Measurements from ENCODE around the gene ZDHHC3. TPM values are rescaled to one million over a fixed set of nuclear protein-coding genes. Genes with fewer than 3 reads are reported as not detected.

The ZDHHC3 gene
- total and polyA plus RNA-seq, 4 donors = 15.4 to 43.0 (median 24.4) TPM

- H3K36me3 ChIP-seq (ENCODE audit: control insufficient read depth in 4 of 4, insufficient read depth in 3 of 4, low read depth in 1 of 4, low read length in 3 of 4) = no peaks in the 10 kb centered on the region
- H3K27ac ChIP-seq (ENCODE audit: low read depth in 1 of 2, low read length in 2 of 2) = no peak overlapping the region
- H3K4me1 ChIP-seq (ENCODE audit: control insufficient read depth in 4 of 4, insufficient read depth in 4 of 4, low read length in 3 of 4) = peaks cover 3 to 13% (median 7%) of the 10 kb centered on the region in 4 donors
- WGBS = 90% methylated on average over 3 of the region's 3 CpGs
- no peaks in the 10 kb centered on the region for H3K9me3 ChIP-seq (ENCODE audit: control insufficient read depth in 4 of 4, low read length in 3 of 4)
- TF ChIP-seq ATF3 (IDR thresholded peaks at IDR 0.05) (no peak), SP1 (IDR thresholded peaks at IDR 0.05) (no peak), RXRA (IDR thresholded peaks at IDR 0.05) (no peak), ZBTB33 (IDR thresholded peaks at IDR 0.05) (no peak), EGR1 (IDR thresholded peaks at IDR 0.05; ENCODE audit: low read depth in 2 of 2) (no peak), HNF4A (conservative IDR thresholded peaks at IDR 0.05) (no peak), HNF4G (IDR thresholded peaks at IDR 0.05) (no peak), NR2F2 (IDR thresholded peaks at IDR 0.05) (no peak), FOXA1 (IDR thresholded peaks at IDR 0.05) (no peak), MAX (IDR thresholded peaks at IDR 0.05) (no peak), REST (IDR thresholded peaks at IDR 0.05) (no peak), TAF1 (conservative IDR thresholded peaks at IDR 0.05) (no peak), JUND (IDR thresholded peaks at IDR 0.05) (no peak), GABPA (IDR thresholded peaks at IDR 0.05 in 1 of 2, conservative IDR thresholded peaks at IDR 0.05 in 1 of 2) (no peak), YY1 (IDR thresholded peaks at IDR 0.05) (no peak), CTCF (IDR thresholded peaks at IDR 0.05; ENCODE audit: low read depth, low read length, missing input control) (no peak), FOXA2 (IDR thresholded peaks at IDR 0.05) (no peak), RAD21 (IDR thresholded peaks at IDR 0.05) (no peak)
- no peaks in the 10 kb centered on the region for H3K27me3 ChIP-seq (ENCODE audit: control insufficient read depth in 4 of 4, insufficient read depth in 4 of 4, low read length in 3 of 4)
- no peak overlapping the region for H3K4me3 ChIP-seq (ENCODE audit: low read depth in 1 of 3, low read length in 3 of 3)
- H3K9ac ChIP-seq (ENCODE audit: low read depth in 1 of 2, low read length in 2 of 2) = no peak overlapping the region
- no peak for DNase-seq (ENCODE audit: low spot score)
These were observed 100.4 kb downstream of the ZDHHC3 start for GRCh38 chr3:44875596-44875995.

Other genes starting within 250 kb of the ZDHHC3 start
- 1 to 10 TPM; 1.1 to 1.6 TPM for gene ZNF501, start 246.5 kb downstream of the ZDHHC3 start, total RNA-seq
- under 1 TPM; 0.44 to 0.46 TPM for gene ZNF501, start 246.5 kb downstream of the ZDHHC3 start, polyA plus RNA-seq
- 10 to 100 TPM in 1 of 2 donors, 1 to 10 TPM in 1; 10.0 to 10.3 TPM for gene KIAA1143, start 214.6 kb downstream of the ZDHHC3 start, total RNA-seq
- gene KIAA1143, start 214.6 kb downstream of the ZDHHC3 start, polyA plus RNA-seq = 1 to 10 TPM; 3.9 to 4.5 TPM
- gene KIF15, start 214.4 kb downstream of the ZDHHC3 start, total RNA-seq = 10 to 100 TPM in 1 of 2 donors, under 1 TPM in 1; under 0.01 to 15.9 TPM
- gene KIF15, start 214.4 kb downstream of the ZDHHC3 start, polyA plus RNA-seq = under 1 TPM; 0.15 to 0.33 TPM
- 1 to 10 TPM; 5.8 to 9.0 TPM for gene TMEM42, start 114.3 kb downstream of the ZDHHC3 start, total RNA-seq
- gene TMEM42, start 114.3 kb downstream of the ZDHHC3 start, polyA plus RNA-seq = 1 to 10 TPM; 7.2 to 9.9 TPM
- not detected for gene TGM4, start 101.6 kb downstream of the ZDHHC3 start, total RNA-seq
- not detected for gene TGM4, start 101.6 kb downstream of the ZDHHC3 start, polyA plus RNA-seq
- gene EXOSC7, start 70 bp upstream of the ZDHHC3 start, total RNA-seq = 10 to 100 TPM; 20.0 to 23.4 TPM
- gene EXOSC7, start 70 bp upstream of the ZDHHC3 start, polyA plus RNA-seq = 10 to 100 TPM; 15.5 to 27.2 TPM
- gene CLEC3B, start 50.1 kb upstream of the ZDHHC3 start, total RNA-seq = 1 to 10 TPM; 7.7 to 8.9 TPM
- 10 to 100 TPM; 17.0 to 28.8 TPM for gene CLEC3B, start 50.1 kb upstream of the ZDHHC3 start, polyA plus RNA-seq
- gene CDCP1, start 170.2 kb upstream of the ZDHHC3 start, total RNA-seq = under 1 TPM; 0.65 to 0.67 TPM
- gene CDCP1, start 170.2 kb upstream of the ZDHHC3 start, polyA plus RNA-seq = under 1 TPM; 0.22 to 0.25 TPM

Data from liver (tissue), 9 donors.